Mononuclear cell (primary cell): Measurements from ENCODE around the gene MMD. TPM values are rescaled to one million over a fixed set of nuclear protein-coding genes. Genes with fewer than 3 reads are reported as not detected.
"Not testable (repeated sequence)": the region's sequence is repeated elsewhere in the genome, so short reads cannot be mapped to it uniquely, and the experiment has no call there.

Experiments used
- H3K27me3 ChIP-seq: 2 replicates; pipeline ENCODE4 v1.6.0; 2011; ENCODE audit warnings: low read length, control low read depth; ENCODE audit not compliant: insufficient read depth
- H3K4me1 ChIP-seq: 2 replicates; pipeline ENCODE4 v1.5.1; 2011; ENCODE audit warnings: mild to moderate bottlenecking, low read length, control low read depth; ENCODE audit not compliant: insufficient read depth
- H3K4me3 ChIP-seq: 2 replicates; pipeline ENCODE4 v1.5.1; 2011; ENCODE audit warnings: mild to moderate bottlenecking, low read length, moderate library complexity
- H3K9me3 ChIP-seq: 2 replicates; pipeline ENCODE4 v1.5.1; 2011; ENCODE audit warnings: low read depth, mild to moderate bottlenecking, control low read depth, low read length
- total RNA-seq: library from RNA; depleted of rRNA; stranded (reverse); fragments of >200 nt; gene quantifications from one replicate; pipeline ENCODE4 v1.2.3, GENCODE V29; 2012

Gene MMD
- total RNA-seq, 1 donor: 82.8 TPM

DNA sequence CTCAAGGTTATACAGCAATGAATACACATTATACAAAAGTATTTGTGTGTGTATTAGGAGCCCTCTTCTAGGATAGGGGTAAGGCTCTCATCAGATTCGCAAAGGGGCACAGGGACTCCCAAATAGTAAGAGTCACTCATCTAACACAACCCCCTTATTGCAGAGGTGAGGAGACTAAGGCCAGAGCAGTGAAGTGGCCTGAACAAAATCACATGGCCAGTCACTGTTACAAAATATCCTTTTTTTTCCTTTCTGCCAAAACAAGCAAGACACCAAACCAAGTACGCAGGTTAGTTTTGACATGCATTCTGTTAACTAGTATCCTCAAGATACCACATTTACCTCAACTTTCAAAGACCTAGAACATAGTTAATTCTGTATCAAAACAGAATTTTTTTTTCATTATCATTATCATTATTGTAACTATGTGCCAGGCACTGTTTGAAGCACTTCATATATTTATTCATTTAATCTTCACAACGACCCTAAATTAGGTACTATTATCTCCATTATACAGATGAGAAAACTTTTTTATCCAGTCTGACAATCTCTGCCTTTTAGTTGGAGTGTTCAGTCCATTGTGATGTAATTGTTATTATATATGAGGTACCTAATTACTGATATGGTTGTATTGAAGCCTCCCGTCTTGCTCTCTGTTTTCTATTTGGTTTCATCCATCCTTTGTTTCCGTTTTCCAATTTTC is 25.7 kb downstream of the MMD start:
- Histone ChIP-seq H3K4me3 (no peak overlapping the region), H3K27me3 (no peaks in the 10 kb centered on the region), H3K9me3 (no peaks in the 10 kb centered on the region), H3K4me1 (peaks cover 17% of the 10 kb centered on the region)

DNA sequence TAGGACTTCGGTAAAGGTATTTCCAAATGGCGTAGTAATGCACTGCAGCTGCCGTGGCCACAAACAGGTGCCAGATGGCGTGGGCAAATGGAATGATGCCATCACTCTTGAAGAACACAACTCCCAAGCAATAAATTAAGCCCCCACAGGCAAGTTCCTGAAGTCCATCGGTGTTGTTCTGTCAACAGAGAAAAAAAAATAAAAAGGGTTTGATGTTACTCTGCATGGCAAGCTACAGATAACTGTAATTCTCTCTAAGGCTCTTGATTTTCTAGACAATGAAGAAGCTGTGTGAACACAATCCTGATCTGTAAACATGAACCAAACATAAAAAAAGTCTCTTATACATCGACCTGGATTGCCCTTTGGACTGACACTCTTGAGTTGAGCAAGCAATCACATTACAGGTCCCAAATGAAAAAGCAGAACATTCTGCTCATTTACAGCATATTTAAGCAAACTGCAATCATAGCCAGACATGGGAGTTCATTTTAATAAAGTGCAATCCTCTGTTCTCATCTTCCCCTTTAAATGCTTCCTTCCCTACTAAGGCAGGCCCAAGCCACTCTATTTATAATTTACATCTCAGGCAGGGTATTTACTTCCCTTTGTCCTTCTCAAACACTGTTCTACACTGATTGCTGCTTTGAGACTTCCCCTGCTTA is 27.1 kb downstream of the MMD start:
- H3K27me3 ChIP-seq: no peaks in the 10 kb centered on the region
- H3K4me1 ChIP-seq: peaks cover 17% of the 10 kb centered on the region
- H3K9me3 ChIP-seq: no peaks in the 10 kb centered on the region

DNA sequence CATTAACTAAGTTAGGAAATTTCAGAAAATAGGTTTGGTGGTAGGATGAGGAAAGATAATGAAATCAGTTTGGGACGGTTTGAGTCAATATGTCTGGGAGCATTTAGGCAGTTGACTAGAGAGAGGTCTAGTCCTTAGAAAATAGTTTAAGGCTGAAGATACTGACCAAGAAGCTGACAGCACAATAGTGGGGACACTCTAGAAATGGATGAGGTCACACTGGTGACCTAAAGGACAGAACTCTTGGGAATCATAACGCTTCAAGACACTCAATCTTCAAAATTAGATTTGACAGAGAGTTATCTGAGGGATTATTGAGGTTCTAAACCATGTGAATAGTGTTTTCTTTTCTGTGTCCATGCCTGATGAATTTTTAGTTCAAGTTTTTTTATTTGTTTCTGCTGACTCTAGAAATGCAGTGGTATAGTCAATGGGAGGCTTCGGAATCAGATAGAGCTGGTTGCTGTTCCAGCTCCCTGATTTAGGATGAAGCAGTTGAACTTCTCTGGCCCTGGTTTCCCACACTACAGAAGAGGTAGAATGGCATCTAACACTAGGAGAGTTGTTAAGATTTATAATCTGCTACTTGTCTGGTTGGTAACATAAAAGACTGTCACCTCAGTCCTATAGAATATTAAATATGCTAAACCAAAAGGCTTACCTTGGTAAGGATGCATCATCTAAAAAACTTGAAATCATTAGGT is 29.7 kb downstream of the MMD start:
- Histone ChIP-seq H3K9me3 (no peaks in the 10 kb centered on the region), H3K4me1 (peaks cover 17% of the 10 kb centered on the region), H3K27me3 (no peaks in the 10 kb centered on the region), H3K4me3 (no peak overlapping the region)

More for the DNA sequence above, 27.1 kb downstream of the MMD start:
- no peak overlapping the region for H3K4me3 ChIP-seq

DNA sequence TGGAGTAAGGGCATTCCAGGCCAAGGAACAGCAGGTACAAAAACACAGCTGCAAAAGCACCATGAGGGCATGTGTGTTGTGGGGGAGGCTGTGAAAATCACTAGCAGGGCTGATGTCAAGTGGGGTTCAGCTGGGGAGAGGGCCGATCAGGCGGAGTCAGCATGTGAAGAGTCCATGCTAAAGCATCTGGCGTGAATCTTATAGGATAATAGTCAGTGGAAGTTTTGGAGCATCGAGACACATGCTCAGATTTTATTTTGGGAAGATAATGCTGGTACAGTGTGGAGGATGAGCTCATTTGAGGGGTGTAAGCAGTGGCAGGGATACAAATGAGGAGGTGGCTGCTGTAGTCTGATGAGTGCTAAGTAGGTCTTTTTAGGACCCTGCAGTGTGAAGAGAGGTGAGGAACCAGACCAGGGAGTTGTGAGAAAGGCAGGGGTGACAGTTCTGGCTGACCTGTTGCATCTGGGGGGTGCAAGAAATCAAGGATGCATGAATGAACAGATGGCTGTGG is 30.3 kb downstream of the MMD start:
- Histone ChIP-seq H3K4me1 (peaks cover 17% of the 10 kb centered on the region), H3K9me3 (no peaks in the 10 kb centered on the region), H3K4me3 (no peak overlapping the region), H3K27me3 (no peaks in the 10 kb centered on the region)

DNA sequence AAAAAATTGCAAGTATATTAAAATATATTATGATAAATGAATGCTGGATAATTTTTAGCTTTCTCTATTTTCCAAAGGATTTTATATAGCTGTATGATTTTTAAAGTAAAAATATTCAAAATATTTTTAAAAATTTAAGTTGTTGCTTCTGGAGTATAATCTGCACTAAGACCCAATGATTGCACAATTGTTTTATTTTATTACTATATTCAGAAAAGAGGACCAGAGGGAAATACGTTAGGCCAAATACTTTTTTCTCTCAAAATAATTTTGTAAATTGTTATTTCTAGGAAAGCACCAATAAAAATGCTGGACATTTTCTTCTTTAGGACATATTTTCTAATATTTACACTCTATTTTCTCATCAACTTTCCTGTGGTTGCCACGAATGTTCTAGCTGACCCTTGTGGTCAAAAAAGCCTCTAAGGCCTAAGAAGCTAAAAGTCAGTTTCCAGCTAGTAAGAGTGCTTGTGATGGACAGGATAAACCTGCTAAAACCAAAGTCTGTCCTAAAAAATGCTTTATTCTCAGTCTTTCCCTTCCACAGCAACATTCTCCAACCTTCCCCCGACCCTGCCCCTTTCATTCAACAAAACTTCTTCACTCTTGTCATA is 31.2 kb downstream of the MMD start:
- peaks cover 13% of the 10 kb centered on the region for H3K4me1 ChIP-seq
- H3K27me3 ChIP-seq: no peaks in the 10 kb centered on the region
- H3K9me3 ChIP-seq: no peaks in the 10 kb centered on the region
- no peak overlapping the region for H3K4me3 ChIP-seq

DNA sequence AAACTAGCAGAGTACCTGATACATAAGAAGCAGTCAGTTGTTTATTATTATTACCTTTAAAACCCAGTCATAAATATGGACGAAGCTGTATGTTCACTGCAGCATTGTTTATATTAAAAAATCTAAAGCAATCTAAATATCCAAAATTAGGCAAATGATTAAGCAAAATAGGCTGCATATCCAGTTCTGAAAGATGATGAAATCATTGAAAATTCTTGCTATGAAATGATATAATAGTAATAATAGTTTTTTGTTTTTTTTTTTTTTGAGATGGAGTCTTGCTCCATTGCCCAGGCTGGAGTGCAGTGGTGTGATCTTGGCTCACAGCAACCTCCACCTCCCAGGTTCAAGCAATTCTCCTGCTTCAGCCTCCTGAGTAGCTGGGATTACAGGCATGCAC is 31.9 kb downstream of the MMD start:
- H3K4me1 ChIP-seq, H3K9me3 ChIP-seq, H3K4me3 ChIP-seq, H3K27me3 ChIP-seq: not testable (repeated sequence)

DNA sequence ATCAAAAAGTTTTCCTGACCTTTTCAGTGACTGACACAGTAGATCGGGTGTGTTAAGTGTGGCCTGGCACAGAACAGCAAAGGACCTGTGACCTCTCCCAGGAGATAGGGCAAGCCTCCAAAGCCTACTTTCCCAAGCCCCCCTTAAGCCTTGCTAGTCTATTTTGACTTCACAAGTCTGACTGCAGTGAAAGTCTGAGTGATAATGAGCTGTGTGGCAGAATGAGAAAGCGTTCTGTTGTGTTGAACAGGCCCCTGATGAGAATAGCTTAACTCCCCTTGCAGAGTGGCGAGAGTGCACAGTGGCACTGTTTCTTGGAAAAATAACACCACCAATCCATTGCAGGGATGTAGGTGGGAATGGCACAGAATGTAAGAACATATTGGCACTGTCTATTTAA is 32.8 kb downstream of the MMD start:
- Histone ChIP-seq H3K27me3 (no peaks in the 10 kb centered on the region), H3K4me1 (no peaks in the 10 kb centered on the region), H3K9me3 (no peaks in the 10 kb centered on the region), H3K4me3 (no peak overlapping the region)

DNA sequence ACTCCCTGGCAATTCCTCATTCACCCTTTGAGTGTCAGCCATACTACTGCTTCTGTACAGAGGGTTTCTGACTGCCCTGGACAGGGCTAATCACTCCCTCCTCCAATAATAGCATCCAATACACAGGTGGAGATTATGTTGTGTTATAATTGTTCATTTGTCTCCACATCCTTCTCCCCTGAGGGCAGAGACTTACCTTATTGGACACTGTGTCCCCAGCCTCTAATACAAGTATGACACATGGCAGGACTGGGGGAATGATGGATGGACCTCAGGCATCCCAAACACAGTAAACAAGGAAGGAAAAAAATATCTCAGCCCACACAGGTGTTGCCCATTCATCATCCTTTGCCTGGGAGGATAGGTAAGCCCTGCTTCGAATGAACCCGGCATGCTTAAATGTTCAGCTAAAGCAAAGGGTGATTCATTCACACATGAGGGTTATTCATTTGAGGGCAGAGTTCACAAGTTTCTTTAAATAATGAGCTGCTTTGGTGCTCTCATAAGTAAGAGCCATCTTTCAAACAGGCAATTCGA is 34.8 kb downstream of the MMD start:
- Histone ChIP-seq H3K4me3 (no peak overlapping the region), H3K4me1 (no peaks in the 10 kb centered on the region), H3K9me3 (no peaks in the 10 kb centered on the region), H3K27me3 (no peaks in the 10 kb centered on the region)

DNA sequence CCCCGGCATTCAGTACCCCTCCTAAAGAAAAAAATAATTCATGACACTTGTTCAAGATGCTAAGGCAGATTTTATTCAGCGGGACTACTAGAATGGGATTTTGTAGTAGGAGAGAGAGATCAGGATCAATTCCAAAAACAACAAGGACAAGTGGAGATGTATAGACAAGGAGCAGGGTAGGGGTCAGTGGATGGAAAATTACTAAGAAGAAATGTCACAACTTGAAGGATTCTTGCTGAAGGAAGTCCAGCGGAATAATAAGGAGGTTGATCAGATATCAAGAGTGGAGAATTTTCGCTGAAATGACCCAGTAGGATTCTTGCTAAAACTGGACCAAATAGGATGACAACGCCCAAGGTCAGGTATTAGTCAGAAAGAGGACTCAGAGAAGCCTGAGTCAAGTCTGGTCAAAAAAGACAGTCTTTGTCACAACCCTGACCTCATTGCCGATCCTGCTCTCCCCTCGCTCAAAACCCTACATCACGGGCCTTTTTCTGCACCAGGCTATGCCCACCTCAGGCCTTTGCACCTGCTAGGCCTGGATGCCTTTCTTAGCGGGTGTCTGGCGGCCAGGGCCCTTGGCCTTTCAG is 36.9 kb downstream of the MMD start:
- Histone ChIP-seq H3K9me3 (no peaks in the 10 kb centered on the region), H3K4me3 (no peak overlapping the region), H3K27me3 (no peaks in the 10 kb centered on the region), H3K4me1 (no peaks in the 10 kb centered on the region)

DNA sequence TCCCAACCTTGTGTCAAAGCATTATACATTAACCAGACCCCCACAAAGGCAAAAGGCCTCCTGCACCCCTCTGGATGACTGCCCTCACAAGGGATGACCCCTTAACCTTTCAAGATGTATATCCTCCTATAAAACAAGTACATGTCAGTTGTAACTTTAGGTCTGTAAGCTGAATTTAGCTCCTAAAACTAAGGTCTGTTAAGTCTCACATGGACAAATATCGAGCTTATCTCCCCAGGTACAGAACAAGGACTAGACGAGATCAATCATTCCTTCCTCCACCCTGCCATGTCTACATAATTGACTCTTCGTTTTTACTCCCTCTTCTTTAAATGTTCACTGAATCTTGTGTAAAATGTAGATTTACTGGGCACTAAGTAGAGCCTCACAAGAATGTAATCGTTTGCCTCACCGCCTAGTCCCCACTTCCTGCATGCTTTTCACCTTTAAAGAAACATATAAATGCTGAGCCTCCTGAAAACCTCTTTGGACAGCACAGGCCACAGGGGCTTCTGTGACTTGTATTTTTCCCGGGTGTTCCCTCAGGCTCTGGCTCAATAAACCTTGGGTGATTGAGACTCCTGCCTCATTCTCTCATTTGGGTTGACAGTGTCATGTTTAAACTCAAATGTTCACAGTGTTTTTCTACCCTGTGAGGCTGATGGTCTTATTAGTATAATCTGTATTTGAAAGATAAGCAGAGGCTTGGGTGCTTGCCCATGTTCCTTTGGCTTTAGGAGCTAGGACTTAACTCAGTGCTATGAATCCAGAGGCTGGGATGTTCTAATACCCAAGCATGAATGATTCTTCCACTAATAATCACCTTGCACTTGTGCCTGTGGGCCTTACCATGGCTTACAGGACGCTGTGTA is 37.6 kb downstream of the MMD start:
- H3K4me1 ChIP-seq: no peaks in the 10 kb centered on the region
- H3K4me3 ChIP-seq: no peak overlapping the region
- H3K27me3 ChIP-seq: no peaks in the 10 kb centered on the region
- no peaks in the 10 kb centered on the region for H3K9me3 ChIP-seq

DNA sequence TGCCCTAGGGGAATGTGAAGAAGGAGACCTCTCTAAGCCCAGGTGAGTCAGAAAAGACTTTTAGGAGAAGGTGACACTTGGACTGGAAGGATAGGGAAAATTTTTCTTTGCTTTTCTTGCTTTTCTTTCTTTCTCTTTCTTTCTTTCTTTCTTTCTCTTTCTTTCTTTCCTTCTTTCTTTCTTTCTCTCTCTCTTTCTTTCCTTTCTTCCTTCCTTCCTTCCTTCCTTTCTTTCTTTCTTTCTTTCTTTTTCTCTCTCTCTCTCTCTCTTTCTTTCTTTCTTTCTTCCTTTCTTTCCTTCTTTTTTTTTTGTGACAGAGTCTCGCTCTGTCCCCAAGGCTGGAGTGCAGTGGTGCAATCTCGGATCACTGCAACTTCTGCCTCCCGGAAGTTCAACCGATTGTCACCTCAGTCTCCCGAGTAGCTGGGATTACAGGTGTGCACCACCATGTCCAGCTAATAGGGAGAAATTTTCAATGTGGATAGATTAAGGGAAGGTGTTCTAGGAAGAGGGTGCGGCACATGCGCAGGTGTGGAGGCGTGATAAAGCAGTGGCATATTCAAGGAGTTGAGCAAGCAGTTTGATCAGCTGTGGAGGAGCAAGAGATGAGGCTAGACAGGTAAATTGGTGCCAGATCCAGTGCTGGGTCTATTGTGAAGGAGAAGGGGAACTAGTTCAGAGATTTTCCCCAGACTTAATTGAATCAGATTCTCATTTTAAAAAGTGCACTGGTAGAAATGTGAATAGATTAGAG is 40.4 kb downstream of the MMD start:
- no peak overlapping the region for H3K4me3 ChIP-seq
- H3K27me3 ChIP-seq: no peaks in the 10 kb centered on the region
- H3K9me3 ChIP-seq: no peaks in the 10 kb centered on the region
- no peaks in the 10 kb centered on the region for H3K4me1 ChIP-seq

DNA sequence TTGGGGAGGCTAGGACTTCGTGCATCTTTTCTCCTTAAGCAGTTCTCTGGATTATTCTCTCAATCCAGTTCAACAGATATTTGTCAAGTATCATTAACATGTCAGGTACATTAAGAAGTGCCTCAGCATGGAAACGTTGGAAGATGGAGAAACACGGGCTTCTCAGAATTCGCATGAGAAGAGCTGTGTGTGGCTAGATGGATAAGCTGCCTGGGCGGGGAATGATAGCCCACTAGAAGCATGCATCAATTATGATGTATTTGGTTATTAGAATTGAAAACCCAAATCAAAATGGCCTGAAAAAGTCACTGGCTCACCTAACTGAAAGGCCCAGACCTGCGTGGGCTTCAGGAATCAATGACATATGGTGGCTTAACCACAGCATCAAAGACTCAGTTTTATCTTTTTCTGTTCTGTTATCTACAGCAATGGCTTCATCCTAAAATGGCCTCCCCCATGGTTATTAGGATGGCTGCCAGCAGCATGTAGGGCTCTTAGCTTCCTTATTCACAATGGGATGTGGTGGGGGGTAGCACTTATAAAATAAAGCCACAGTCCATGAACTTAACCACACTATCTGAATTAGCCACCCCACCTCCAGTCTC is 43.9 kb downstream of the MMD start:
- no peaks in the 10 kb centered on the region for H3K9me3 ChIP-seq
- no peak overlapping the region for H3K4me3 ChIP-seq
- H3K4me1 ChIP-seq: no peaks in the 10 kb centered on the region
- no peaks in the 10 kb centered on the region for H3K27me3 ChIP-seq

DNA sequence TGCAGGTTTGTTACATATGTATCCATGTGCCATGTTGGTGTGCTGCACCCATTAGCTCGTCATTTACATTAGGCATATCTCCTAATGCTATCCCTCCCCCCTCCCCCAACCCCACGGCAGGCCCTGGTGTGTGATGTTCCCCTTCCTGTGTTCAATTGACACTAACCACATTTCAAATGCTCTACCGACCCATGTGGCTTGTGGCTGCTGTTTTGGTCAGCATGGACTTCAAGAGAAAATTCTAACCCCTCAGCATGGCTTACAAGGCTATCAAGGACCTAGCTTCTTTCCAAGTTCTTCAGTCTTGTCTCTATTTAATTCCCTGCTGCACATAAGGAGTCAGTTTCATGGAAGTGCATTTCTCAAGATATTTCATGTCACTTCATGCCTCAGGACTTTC is 52.9 kb downstream of the MMD start:
- no peaks in the 10 kb centered on the region for H3K27me3 ChIP-seq
- H3K4me1 ChIP-seq: no peaks in the 10 kb centered on the region
- H3K4me3 ChIP-seq: no peak overlapping the region
- H3K9me3 ChIP-seq: no peaks in the 10 kb centered on the region
